Pancreas (tissue), 10 donors: ENCODE data around the gene KIAA0040. TPM values are rescaled to one million over a fixed set of nuclear protein-coding genes. Genes with fewer than 3 reads are reported as not detected.

ENCODE experiments used
- ATAC-seq, 4 donors: fragments of 200-7000 bp; cut with Tn5 transposase; one replicate each; pipeline versions ENCODE4 v1.8.0 to v1.9.1; 2020; ENCODE audit warnings: mild to moderate bottlenecking in 4 of 4, moderate library complexity in 4 of 4
- DNase-seq, 6 donors: peaks; one replicate each; pipeline ENCODE4 v3.0.0-alpha.2; 2020
- FAIRE-seq: peaks from 2 replicates; lab custom pipeline; 2012; peaks lifted over from hg19 to GRCh38; lab: Jason Lieb, UNC
- H3K27ac ChIP-seq, 4 donors: fragments of 200-600 bp; sonication (generic); 1 replicate in 3 of 4; 2 replicates in 1 of 4; pipeline versions ENCODE4 v1.5.0 to v1.8.0; 2020
- H3K27me3 ChIP-seq, 4 donors: fragments of 200-600 bp; one replicate each; pipeline ENCODE4 v1.8.0; 2021
- H3K36me3 ChIP-seq, 3 donors: fragments of 200-600 bp; sonication (generic) in 1 of 3; one replicate each; pipeline versions ENCODE4 v1.5.0 to v1.8.0; 2020 to 2021
- H3K4me1 ChIP-seq, 3 donors: fragments of 200-600 bp; one replicate each; pipeline ENCODE4 v1.8.0; 2021
- H3K4me3 ChIP-seq, 4 donors: fragments of 200-600 bp; sonication (generic) in 2 of 4; one replicate each; pipeline versions ENCODE4 v1.5.0 to v1.8.0; 2020 to 2021
- H3K9me3 ChIP-seq, 4 donors: fragments of 200-600 bp; one replicate each; pipeline ENCODE4 v1.8.0; 2021
- CTCF ChIP-seq, 4 donors: fragments of 200-600 bp; sonication (generic) in 3 of 4; IDR thresholded peaks; one replicate each; pipeline versions ENCODE4 v1.5.0 to v1.8.0; 2021; ENCODE audit warnings: antibody characterized with exemption in 4 of 4
- WGBS, 2 donors: extraction: QIAGEN DNeasy Blood & Tissue Kit; methylation state at CpG; one replicate each; pipeline ENCODE4 v1.1.7; 2013; 5-methylcytosine and 5-hydroxymethylcytosine counted together
- intact Hi-C, 3 donors: fragments of 100-400 bp; cut with DNase I; formaldehyde crosslinking; loops; one replicate each; pipeline versions ENCODE4 v1.11.1 to v1.14.2; 2022
- polyA plus RNA-seq, 2 donors: library from polyadenylated mRNA; stranded (reverse); fragments of 200-250 nt; gene quantifications; one replicate each; pipeline ENCODE4 v1.2.3, GENCODE V29; 2013
- total RNA-seq, 6 donors: library from RNA; stranded (reverse); fragmentation: NEBNext Ultra II Directional in 4 of 6; extraction: Animal tissue kit (Norgen Biotek cat#: 25700) in 4 of 6; gene quantifications; one replicate each; pipeline versions ENCODE4 v1.2.1 to v1.2.4, GENCODE V29; 2021 to 2023
- donor health status: healthy with polysubstance abuse.
- donor health status: DM: no; HTN: no; CAD: no; lungs with moderate emphysema.
- donor health status: DM: no; HTN: no; CAD: no.
- donor health status: control.
- donor health status: control.
- donor health status: Bipolar disorder and iron deficiency.
- donor health status: DM: yes; HTN: yes; CAD: no.
- donor health status: DM: no; HTN: no; CAD: no.
- donor health status: DM: no; HTN: no; CAD: no.
- donor health status: DM: yes; HTN: yes; CAD: no.

KIAA0040 gene
- total and polyA plus RNA-seq, 8 donors: 8.4 to 34.2 (median 15.9) TPM

DNA sequence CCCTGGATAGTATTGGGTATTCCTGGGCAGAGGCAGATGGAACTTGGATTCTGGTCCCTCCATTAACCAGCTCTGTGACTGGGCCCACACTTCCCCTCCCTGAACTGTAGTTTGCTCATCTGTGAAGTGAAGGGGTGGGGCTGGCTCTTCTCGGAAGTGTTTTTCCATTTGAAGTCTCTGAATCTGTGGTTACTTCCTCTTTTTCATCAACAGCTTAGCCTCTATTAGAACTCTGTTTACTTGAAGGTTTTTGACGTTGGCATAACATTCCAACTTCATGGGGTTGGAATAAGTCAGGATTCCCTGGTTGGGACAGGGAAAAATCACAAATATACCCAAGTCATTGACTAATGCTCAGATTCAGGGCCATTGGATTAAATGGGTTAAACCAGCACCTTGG is 3.6 kb downstream of the KIAA0040 start:
- H3K4me1 ChIP-seq: peaks cover 20 to 55% (median 26%) of the 10 kb centered on the region in 3 donors
- H3K27ac ChIP-seq: peak overlapping the region in 1 of 4 donors; percentile 13
- no peaks in the 10 kb centered on the region for H3K27me3 ChIP-seq
- H3K36me3 ChIP-seq: no peaks in the 10 kb centered on the region
- WGBS, 2 donors: 59 to 70% methylated on average over 2 of the region's 2 CpGs
- no peaks in the 10 kb centered on the region for H3K9me3 ChIP-seq
- intact Hi-C loops: no loop called here
- peak overlapping the region in 1 of 4 donors; percentile 82 for H3K4me3 ChIP-seq
- no peak for ATAC-seq
- peak in 1 of 6 donors; percentile 30 for DNase-seq
- no peak for FAIRE-seq
- TF ChIP-seq CTCF (IDR thresholded peaks at IDR 0.05): no peak

DNA sequence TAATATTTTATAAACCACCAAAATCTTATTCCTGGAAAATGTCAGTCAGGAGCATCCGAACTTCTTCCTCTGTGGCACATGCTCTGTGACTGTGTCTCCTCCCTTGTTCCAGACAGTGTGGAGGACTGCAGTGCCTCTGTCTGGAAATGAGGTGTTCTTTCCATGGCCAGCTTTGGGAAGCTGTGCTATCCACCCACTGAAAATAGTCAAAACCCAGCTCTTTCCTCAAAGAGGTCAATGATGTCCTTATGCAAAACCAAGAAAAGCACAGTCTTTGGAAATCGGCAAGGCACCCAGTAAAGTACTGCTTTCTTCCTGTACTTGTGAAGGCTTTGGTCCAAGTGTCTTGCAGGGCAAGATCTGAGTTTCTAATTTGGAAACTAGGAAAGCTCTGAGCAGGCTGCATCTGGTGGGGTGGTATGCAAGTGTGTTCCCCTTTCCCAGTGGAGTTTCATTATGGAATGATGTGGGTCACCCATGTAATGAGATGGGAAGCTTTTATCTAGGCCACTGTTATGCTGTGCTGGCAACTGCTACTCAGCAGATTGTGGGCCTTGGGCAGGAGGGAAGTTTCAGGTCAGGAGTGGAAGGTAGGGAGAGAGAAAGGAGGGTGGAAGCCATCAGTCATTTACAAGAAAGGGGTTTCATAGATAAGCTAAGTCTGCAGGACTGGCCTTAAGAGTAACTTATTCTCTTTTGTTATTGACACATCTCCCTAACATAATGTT is 6.0 kb downstream of the KIAA0040 start:
- Histone ChIP-seq H3K9me3 (no peaks in the 10 kb centered on the region), H3K4me1 (peaks cover 15 to 48% (median 23%) of the 10 kb centered on the region in 3 donors), H3K27me3 (no peaks in the 10 kb centered on the region), H3K36me3 (no peaks in the 10 kb centered on the region), H3K27ac (no peak overlapping the region), H3K4me3 (no peak overlapping the region)
- intact Hi-C loops: no loop called here
- ATAC-seq (peak in 1 of 4 donors; percentile 17), FAIRE-seq (no peak), DNase-seq (no peak)
- TF ChIP-seq CTCF (IDR thresholded peaks at IDR 0.05): no peak
- 83 to 91% methylated on average over 2 of the region's 2 CpGs for WGBS, 2 donors

DNA sequence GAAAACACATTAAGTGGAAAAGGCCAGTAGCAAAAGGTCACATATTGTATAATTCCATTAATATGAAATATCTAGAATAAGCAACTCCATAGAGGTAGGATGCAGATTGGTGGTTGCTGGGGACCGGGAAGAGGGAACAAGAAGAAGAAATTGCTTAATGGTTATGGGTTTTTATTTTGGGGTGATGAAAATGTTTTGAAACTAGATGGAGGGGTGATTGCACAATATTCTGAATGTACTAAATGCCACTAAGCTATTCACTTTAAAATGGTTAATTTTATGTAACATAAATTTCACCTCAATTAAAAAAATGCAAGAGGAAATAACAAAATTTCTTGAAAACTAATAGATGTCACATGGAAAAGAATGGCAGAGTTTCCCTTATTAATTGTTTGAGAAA is 6.7 kb downstream of the KIAA0040 start:
- no peak for DNase-seq
- Histone ChIP-seq H3K9me3 (no peaks in the 10 kb centered on the region), H3K27ac (no peak overlapping the region), H3K27me3 (no peaks in the 10 kb centered on the region), H3K4me3 (no peak overlapping the region), H3K36me3 (no peaks in the 10 kb centered on the region), H3K4me1 (peaks cover 9 to 46% (median 18%) of the 10 kb centered on the region in 3 donors)
- intact Hi-C loops: no loop called here
- ATAC-seq: no peak
- WGBS, 2 donors: 95 to 97% methylated on average over 1 of the region's 1 CpG
- no peak for FAIRE-seq
- no peak for TF ChIP-seq CTCF (IDR thresholded peaks at IDR 0.05)

GRCh38 chr1:175183586-175183985 is 9.0 kb downstream of the KIAA0040 start:
- H3K27me3 ChIP-seq: no peaks in the 10 kb centered on the region
- H3K4me3 ChIP-seq: no peak overlapping the region
- 93 to 94% methylated on average over 5 of the region's 5 CpGs for WGBS, 2 donors
- no peak overlapping the region for H3K27ac ChIP-seq
- intact Hi-C loops: no loop called here
- TF ChIP-seq CTCF (IDR thresholded peaks at IDR 0.05): no peak
- FAIRE-seq (no peak), ATAC-seq (no peak), DNase-seq (no peak)
- peaks cover 0 to 30% (median 0%) of the 10 kb centered on the region in 3 donors for H3K4me1 ChIP-seq
- no peaks in the 10 kb centered on the region for H3K36me3 ChIP-seq
- no peaks in the 10 kb centered on the region for H3K9me3 ChIP-seq

DNA sequence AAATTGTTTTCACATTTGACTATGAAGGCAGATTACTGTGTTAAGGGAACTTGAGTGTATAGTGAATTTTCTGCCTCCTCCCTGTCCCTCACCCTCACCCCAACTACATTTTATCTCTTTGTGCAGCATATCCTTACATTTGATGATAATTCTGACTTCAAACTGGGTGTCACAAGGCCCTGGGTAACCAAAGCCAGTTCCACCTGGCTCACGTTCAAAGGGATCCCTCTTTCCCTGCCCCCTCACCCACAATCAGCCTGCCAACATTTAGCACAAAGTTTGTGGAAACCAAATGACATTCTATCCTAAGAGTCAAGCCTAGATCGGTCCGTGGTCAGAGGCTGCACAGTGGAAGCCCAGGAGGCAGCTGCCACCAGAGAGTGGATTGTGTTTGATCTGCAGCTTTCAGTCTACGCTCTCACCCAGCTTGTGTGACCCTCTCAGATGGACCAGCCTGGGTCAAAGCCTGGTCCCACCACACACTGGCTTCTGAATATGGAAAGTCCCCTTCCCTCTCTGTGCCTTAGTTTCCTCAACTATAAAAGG is 10.3 kb downstream of the KIAA0040 start:
- FAIRE-seq (no peak), ATAC-seq (no peak), DNase-seq (no peak)
- intact Hi-C loops: no loop called here
- Histone ChIP-seq H3K27ac (no peak overlapping the region), H3K27me3 (no peaks in the 10 kb centered on the region), H3K9me3 (no peaks in the 10 kb centered on the region), H3K4me3 (no peak overlapping the region), H3K4me1 (peaks cover 0 to 24% (median 0%) of the 10 kb centered on the region in 3 donors), H3K36me3 (peaks cover 0 to 2% (median 0%) of the 10 kb centered on the region in 3 donors)
- no peak for TF ChIP-seq CTCF (IDR thresholded peaks at IDR 0.05)
- 79 to 80% methylated on average over 4 of the region's 4 CpGs for WGBS, 2 donors
